Measurements from ENCODE around the gene CAPN9.

- TF ChIP-seq CTCF (IDR thresholded peaks at IDR 0.05) (no peak), POLR2A (IDR thresholded peaks at IDR 0.05) (no peak)
Measured at GRCh38 chr1:230832476-230832875, 85.3 kb downstream of the CAPN9 start.
